Epithelial cell of proximal tubule (primary cell): ENCODE measurements around the gene THAP3. TPM values are rescaled to one million over a fixed set of nuclear protein-coding genes. Genes with fewer than 3 reads are reported as not detected.

Experiments
- DNase-seq: peaks from one replicate; pipeline ENCODE4 v3.0.0-alpha.2; 2011; ENCODE audit warnings: low read depth
- H3K4me3 ChIP-seq: 2 replicates; pipeline ENCODE4 v1.5.1; 2011; ENCODE audit warnings: low read depth, mild to moderate bottlenecking, low read length
- CTCF ChIP-seq: conservative IDR thresholded peaks from 2 replicates; pipeline ENCODE4 v1.5.1; 2012; ENCODE audit warnings: low read depth, mild to moderate bottlenecking, low read length
- total RNA-seq: library from RNA; depleted of rRNA; stranded (reverse); fragments of >200 nt; gene quantifications from 2 replicates; pipeline ENCODE4 v1.2.3, GENCODE V29; 2015

THAP3 gene
- total RNA-seq, 1 donor from 2014 or later: 15.8 TPM

DNA sequence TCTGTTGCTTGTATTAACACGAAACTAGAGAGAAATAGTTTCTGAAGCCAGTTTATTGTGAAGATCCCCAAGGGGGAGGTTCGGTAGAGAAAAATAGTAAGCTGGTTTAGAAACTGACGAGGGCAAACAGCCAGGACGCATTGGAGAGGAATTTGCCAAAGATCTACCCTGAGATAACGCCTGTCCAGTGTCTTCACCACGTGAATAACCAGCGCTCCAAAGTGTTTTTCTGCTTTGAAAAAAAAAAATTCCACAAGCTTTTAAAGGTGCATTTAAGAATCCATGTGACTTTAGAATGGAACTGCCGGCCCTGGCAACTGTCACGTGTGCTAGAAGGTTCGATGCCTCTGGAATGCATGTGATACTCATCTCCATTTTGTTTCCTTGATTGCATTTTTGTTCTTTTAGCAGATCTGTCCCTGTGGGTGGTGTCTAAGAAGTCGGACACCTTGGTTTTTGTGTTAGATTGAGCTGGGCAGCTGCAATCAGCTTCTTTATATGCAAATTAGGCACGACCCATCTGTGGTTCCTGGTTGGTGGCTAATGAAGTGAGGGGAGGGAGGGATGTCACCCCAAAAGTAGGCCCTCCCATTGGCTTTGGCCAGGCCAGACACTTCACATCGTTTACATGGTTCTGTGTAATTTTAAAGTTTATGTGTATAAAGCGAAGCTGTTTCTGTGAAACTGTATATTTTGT lies 1.3 kb upstream of the THAP3 start:
- DNase-seq: no peak
- no peak overlapping the region for H3K4me3 ChIP-seq
- TF ChIP-seq CTCF: no peak

- DNase-seq: no peak
- peak overlapping the region; percentile 74 for H3K4me3 ChIP-seq
- no peak for TF ChIP-seq CTCF
Observed at GRCh38 chr1:6625584-6626149, 999 bp downstream of the THAP3 start.

DNA sequence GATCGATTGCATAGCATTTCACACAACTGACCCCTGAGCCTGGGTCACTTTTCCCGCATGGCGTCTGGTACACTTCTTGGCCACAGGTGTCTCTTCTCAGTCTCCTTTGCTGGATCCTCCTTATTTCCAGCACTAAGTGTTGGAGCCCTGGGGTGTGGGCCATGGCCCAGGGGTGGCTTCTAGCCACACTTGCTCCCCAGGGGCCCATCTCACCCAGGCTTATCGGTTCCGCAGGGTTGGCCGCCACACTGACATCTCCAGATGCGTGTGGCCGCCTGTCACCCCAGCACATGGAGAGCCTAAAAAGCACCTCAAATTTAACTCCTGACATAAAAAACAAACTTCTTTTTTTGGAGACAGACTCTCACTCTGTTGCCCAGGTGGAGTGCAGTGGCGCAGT lies 2.4 kb downstream of the THAP3 start:
- no peak overlapping the region for H3K4me3 ChIP-seq
- no peak for DNase-seq
- TF ChIP-seq CTCF: no peak

- no peak for DNase-seq
- H3K4me3 ChIP-seq: no peak overlapping the region
- TF ChIP-seq CTCF: no peak
Observed at GRCh38 chr1:6627841-6628545, 3.3 kb downstream of the THAP3 start.

GRCh38 chr1:6628971-6629479 lies 4.4 kb downstream of the THAP3 start:
- DNase-seq: no peak
- no peak for TF ChIP-seq CTCF

DNA sequence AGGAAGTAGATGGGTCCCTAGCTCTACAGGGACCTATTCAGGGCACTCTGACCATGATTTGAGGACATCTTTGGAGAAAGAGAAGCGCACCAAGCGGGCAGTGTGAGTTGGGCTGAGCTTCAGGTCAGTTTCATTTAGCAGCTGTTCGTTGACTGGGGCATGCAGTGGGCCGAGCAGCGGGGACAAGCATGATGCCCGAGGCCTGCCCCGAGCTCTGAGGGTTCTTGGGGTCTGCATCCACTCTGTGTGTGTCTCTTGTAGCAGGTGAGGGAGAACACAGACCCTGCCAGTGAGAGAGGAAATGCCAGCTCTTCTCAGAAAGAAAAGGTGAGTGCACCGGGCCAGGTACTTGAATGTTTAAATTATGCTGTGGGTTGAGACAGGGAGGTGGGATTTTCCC lies 5.4 kb downstream of the THAP3 start:
- no peak for TF ChIP-seq CTCF
- DNase-seq: no peak
- no peak overlapping the region for H3K4me3 ChIP-seq

More at GRCh38 chr1:6628971-6629479, 4.4 kb downstream of the THAP3 start:
- no peak overlapping the region for H3K4me3 ChIP-seq
